ENCODE data around the gene UTF1.

UTF1 gene

GRCh38 chr10:133235932-133236331 lies 5.9 kb downstream of the UTF1 start:
- H3K36me3 Mint-ChIP-seq = no peaks in the 10 kb centered on the region
- ATAC-seq (replicated peaks) (no peak), DNase-seq (no peak)
- H3K27ac Mint-ChIP-seq = peak overlapping the region; percentile 65
- peaks cover 37 to 66% of the 10 kb centered on the region in 2 donors for H3K27me3 Mint-ChIP-seq
- no peaks in the 10 kb centered on the region for H3K9me3 Mint-ChIP-seq
- peaks cover 19 to 48% of the 10 kb centered on the region in 2 donors for H3K4me1 Mint-ChIP-seq
- H3K4me3 Mint-ChIP-seq = peak overlapping the region; percentile 36 to 74

GRCh38 chr10:133236401-133237240 lies 6.6 kb downstream of the UTF1 start:
- H3K27ac Mint-ChIP-seq = no peak overlapping the region
- peak overlapping the region in 1 of 2 donors; percentile 30 for H3K4me3 Mint-ChIP-seq
- peaks cover 22 to 49% of the 10 kb centered on the region in 2 donors for H3K4me1 Mint-ChIP-seq
- H3K27me3 Mint-ChIP-seq = peaks cover 30 to 59% of the 10 kb centered on the region in 2 donors
- no peaks in the 10 kb centered on the region for H3K9me3 Mint-ChIP-seq
- no peaks in the 10 kb centered on the region for H3K36me3 Mint-ChIP-seq
- DNase-seq = no peak
- no peak for ATAC-seq (replicated peaks)

GRCh38 chr10:133237241-133237587 lies 7.2 kb downstream of the UTF1 start:
- peaks cover 25 to 53% of the 10 kb centered on the region in 2 donors for H3K27me3 Mint-ChIP-seq
- peaks cover 25 to 52% of the 10 kb centered on the region in 2 donors for H3K4me1 Mint-ChIP-seq
- peak overlapping the region; percentile 47 for H3K27ac Mint-ChIP-seq
- DNase-seq (no peak), ATAC-seq (replicated peaks) (no peak)
- no peaks in the 10 kb centered on the region for H3K9me3 Mint-ChIP-seq
- peak overlapping the region; percentile 57 to 70 for H3K4me3 Mint-ChIP-seq
- no peaks in the 10 kb centered on the region for H3K36me3 Mint-ChIP-seq

- H3K9me3 Mint-ChIP-seq = no peaks in the 10 kb centered on the region
- ATAC-seq (replicated peaks) (no peak), DNase-seq (no peak)
- H3K27me3 Mint-ChIP-seq = peaks cover 25 to 48% of the 10 kb centered on the region in 2 donors
- H3K4me3 Mint-ChIP-seq = peak within 1 kb of the TSS; percentile 57 to 70
- H3K36me3 Mint-ChIP-seq = no peaks in the 10 kb centered on the region
- H3K27ac Mint-ChIP-seq = peak within 1 kb of the TSS; percentile 47
- peaks cover 29 to 57% of the 10 kb centered on the region in 2 donors for H3K4me1 Mint-ChIP-seq
These were observed 7.8 kb downstream of the UTF1 start, which contains the start of gene VENTX for GRCh38 chr10:133237588-133238465. TSS of gene VENTX (plus strand) at chr10:133237855. CDS start at chr10:133237915, 60 bp downstream.

GRCh38 chr10:133238466-133238804 lies 8.4 kb downstream of the UTF1 start:
- H3K27ac Mint-ChIP-seq = no peak overlapping the region
- DNase-seq = no peak
- H3K36me3 Mint-ChIP-seq = no peaks in the 10 kb centered on the region
- H3K27me3 Mint-ChIP-seq = peaks cover 28 to 47% of the 10 kb centered on the region in 2 donors
- H3K4me3 Mint-ChIP-seq = peak overlapping the region in 1 of 2 donors; percentile 5
- H3K4me1 Mint-ChIP-seq = peaks cover 33 to 63% of the 10 kb centered on the region in 2 donors
- ATAC-seq (replicated peaks) = no peak
- no peaks in the 10 kb centered on the region for H3K9me3 Mint-ChIP-seq

- DNase-seq (no peak), ATAC-seq (replicated peaks) (no peak)
- Mint-ChIP-seq H3K4me1 (peaks cover 31 to 61% of the 10 kb centered on the region in 2 donors), H3K27ac (no peak overlapping the region), H3K9me3 (no peaks in the 10 kb centered on the region), H3K4me3 (no peak overlapping the region), H3K36me3 (no peaks in the 10 kb centered on the region), H3K27me3 (peaks cover 27 to 35% of the 10 kb centered on the region in 2 donors)
These were observed 10.0 kb downstream of the UTF1 start for GRCh38 chr10:133239990-133240389.

GRCh38 chr10:133241501-133242205 lies 11.6 kb downstream of the UTF1 start:
- no peak for DNase-seq
- Mint-ChIP-seq H3K27me3 (peaks cover 21 to 26% of the 10 kb centered on the region in 2 donors), H3K9me3 (no peaks in the 10 kb centered on the region), H3K4me3 (peak overlapping the region; percentile 65 to 86), H3K36me3 (no peaks in the 10 kb centered on the region), H3K27ac (no peak overlapping the region), H3K4me1 (peaks cover 26 to 50% of the 10 kb centered on the region in 2 donors)
- peak; percentile 64 to 67 for ATAC-seq (replicated peaks)

- DNase-seq = no peak
- Mint-ChIP-seq H3K4me1 (peaks cover 26 to 50% of the 10 kb centered on the region in 2 donors), H3K27ac (peak overlapping the region; percentile 70), H3K9me3 (no peaks in the 10 kb centered on the region), H3K36me3 (no peaks in the 10 kb centered on the region), H3K27me3 (peaks cover 22 to 25% of the 10 kb centered on the region in 2 donors), H3K4me3 (peak overlapping the region; percentile 15 to 51)
- ATAC-seq (replicated peaks) = no peak
These were observed 12.8 kb downstream of the UTF1 start for GRCh38 chr10:133242611-133243356.

GRCh38 chr10:133243593-133243992 lies 13.6 kb downstream of the UTF1 start:
- DNase-seq (no peak), ATAC-seq (replicated peaks) (no peak)
- Mint-ChIP-seq H3K4me3 (no peak overlapping the region), H3K4me1 (peaks cover 26 to 50% of the 10 kb centered on the region in 2 donors), H3K36me3 (no peaks in the 10 kb centered on the region), H3K9me3 (no peaks in the 10 kb centered on the region), H3K27me3 (peaks cover 17 to 18% of the 10 kb centered on the region in 2 donors), H3K27ac (peak overlapping the region; percentile 27)

- no peak overlapping the region for H3K27ac Mint-ChIP-seq
- H3K4me1 Mint-ChIP-seq = peaks cover 24 to 33% of the 10 kb centered on the region in 2 donors
- H3K4me3 Mint-ChIP-seq = no peak overlapping the region
- no peaks in the 10 kb centered on the region for H3K9me3 Mint-ChIP-seq
- no peaks in the 10 kb centered on the region for H3K36me3 Mint-ChIP-seq
- H3K27me3 Mint-ChIP-seq = peaks cover 19 to 25% of the 10 kb centered on the region in 2 donors
- ATAC-seq (replicated peaks) (no peak), DNase-seq (no peak)
These were observed 15.6 kb downstream of the UTF1 start for GRCh38 chr10:133245439-133246235.

GRCh38 chr10:133246236-133246626 lies 16.2 kb downstream of the UTF1 start:
- Mint-ChIP-seq H3K9me3 (no peaks in the 10 kb centered on the region), H3K4me3 (no peak overlapping the region), H3K27ac (no peak overlapping the region), H3K36me3 (no peaks in the 10 kb centered on the region), H3K4me1 (peaks cover 19 to 27% of the 10 kb centered on the region in 2 donors), H3K27me3 (peaks cover 22 to 25% of the 10 kb centered on the region in 2 donors)
- DNase-seq (no peak), ATAC-seq (replicated peaks) (no peak)

- H3K27me3 Mint-ChIP-seq = peaks cover 24 to 25% of the 10 kb centered on the region in 2 donors
- H3K4me1 Mint-ChIP-seq = peaks cover 8 to 12% of the 10 kb centered on the region in 2 donors
- no peaks in the 10 kb centered on the region for H3K9me3 Mint-ChIP-seq
- no peak overlapping the region for H3K4me3 Mint-ChIP-seq
- DNase-seq (no peak), ATAC-seq (replicated peaks) (no peak)
- H3K36me3 Mint-ChIP-seq = no peaks in the 10 kb centered on the region
- H3K27ac Mint-ChIP-seq = no peak overlapping the region
These were observed 17.8 kb downstream of the UTF1 start for GRCh38 chr10:133247681-133248333.
